Calu3 (cell line): ENCODE measurements around the gene PDE4B. TPM values are rescaled to one million over a fixed set of nuclear protein-coding genes. Genes with fewer than 3 reads are reported as not detected.

Experiments
- BruUV-seq: library from RNA; stranded (reverse); fragments of 400-500 nt; replicated peaks from 2 replicates; lab custom pipeline; 2021; lab: Mats Ljungman, UMichigan
- CTCF ChIA-PET: fragments of 300-600 bp; sonication (Branson Sonifier 250); formaldehyde crosslinking; loops from one replicate; lab custom pipeline; 2022; ENCODE audit warnings: antibody characterized with exemption; lab: Charles Lee
- DNase-seq: peaks from one replicate; pipeline ENCODE4 v3.0.0; 2022
- H3K27ac Mint-ChIP-seq: one replicate; pipeline ENCODE4 v1.8.0; 2022; ENCODE audit warnings: mixed read lengths; ENCODE audit not compliant: unreplicated experiment
- H3K27me3 Mint-ChIP-seq: one replicate; pipeline ENCODE4 v1.8.0; 2022; ENCODE audit warnings: mixed read lengths; ENCODE audit not compliant: unreplicated experiment
- H3K36me3 Mint-ChIP-seq: one replicate; pipeline ENCODE4 v1.8.0; 2022; ENCODE audit warnings: mild to moderate bottlenecking, moderate library complexity, mixed read lengths; ENCODE audit not compliant: insufficient read depth, unreplicated experiment
- H3K4me1 Mint-ChIP-seq: one replicate; pipeline ENCODE4 v1.8.0; 2022; ENCODE audit warnings: mild to moderate bottlenecking, low read depth, mixed read lengths; ENCODE audit not compliant: unreplicated experiment
- H3K4me3 Mint-ChIP-seq: one replicate; pipeline ENCODE4 v1.8.0; 2022; ENCODE audit warnings: mild to moderate bottlenecking, low read depth, moderate library complexity, mixed read lengths; ENCODE audit not compliant: unreplicated experiment
- H3K9me3 Mint-ChIP-seq: one replicate; pipeline ENCODE4 v1.8.0; 2022; ENCODE audit warnings: low read depth, mixed read lengths; ENCODE audit not compliant: unreplicated experiment
- intact Hi-C: fragments of 100-400 bp; cut with micrococcal nuclease; formaldehyde crosslinking; loops from one replicate; pipeline ENCODE4 v1.10.0; 2022; ENCODE audit not compliant: unreplicated experiment
- total RNA-seq: library from RNA; stranded (reverse); gene quantifications from 2 replicates; pipeline ENCODE4 v1.2.3, GENCODE V29; 2022
- TF ChIP-seq, protein P1 (sequence below): fragments of 200-600 bp; IDR thresholded peaks from one replicate; pipeline ENCODE4 v1.8.0; 2022; ENCODE audit warnings: antibody characterized with exemption; ENCODE audit not compliant: unreplicated experiment

PDE4B gene
- total RNA-seq, 1 experiment from 2014 or later = 2.9 TPM

DNA sequence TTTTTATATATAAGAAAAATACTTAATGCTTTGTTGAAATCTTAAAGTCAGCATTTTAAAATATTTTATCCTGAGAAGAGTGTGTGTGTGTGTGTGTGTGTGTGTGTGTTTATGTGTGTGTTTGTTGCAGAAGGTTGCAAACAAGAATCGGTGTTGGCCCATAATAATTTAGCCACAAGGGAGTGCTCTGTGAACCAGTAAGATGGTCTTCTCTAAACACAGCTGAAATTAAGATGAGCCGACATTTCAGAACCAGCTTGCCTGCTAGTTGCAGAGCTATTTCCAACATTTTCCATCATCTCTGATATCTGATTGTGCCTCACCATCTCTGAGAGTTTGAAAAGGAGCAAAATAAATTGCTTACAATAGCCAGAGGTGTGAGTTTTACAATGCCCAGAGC is 582.4 kb downstream of the PDE4B start:
- DNase-seq = no peak

DNA sequence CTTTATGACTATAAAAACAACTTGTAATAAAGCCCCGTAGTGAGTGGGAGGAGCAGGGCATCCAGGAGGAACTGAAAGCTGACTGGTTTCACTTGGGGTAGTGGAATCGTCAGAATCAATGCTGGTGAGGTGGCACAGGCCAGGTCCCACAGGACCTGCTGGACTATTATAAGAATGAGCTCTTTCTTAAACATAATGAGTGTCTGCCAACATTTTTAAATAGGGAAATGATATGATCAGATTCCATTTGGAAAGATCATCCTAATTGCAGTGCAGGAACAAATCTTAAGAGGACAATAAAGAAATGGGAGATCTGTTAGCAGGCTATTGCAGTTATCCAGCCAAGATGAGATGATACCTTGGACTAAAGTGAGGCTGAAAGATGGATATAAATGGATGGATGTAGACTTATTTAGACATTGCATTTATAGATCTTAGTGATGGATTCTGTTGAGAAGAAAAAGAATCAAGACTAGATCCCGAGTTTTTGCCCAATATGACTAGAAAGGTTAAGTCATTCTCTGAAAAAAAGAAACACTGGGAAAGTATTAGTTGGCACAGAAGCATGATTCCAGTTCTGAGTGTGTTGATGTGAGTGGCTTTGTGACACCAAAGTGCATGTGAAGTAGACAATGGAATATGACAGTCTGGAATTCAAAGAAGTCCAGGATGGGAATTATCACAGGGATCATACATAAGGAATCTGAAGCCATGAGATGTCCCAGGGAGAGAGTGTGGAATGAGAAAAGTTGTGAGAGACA is 587.9 kb downstream of the PDE4B start:
- no peaks in the 10 kb centered on the region for H3K36me3 Mint-ChIP-seq
- no peak overlapping the region for H3K27ac Mint-ChIP-seq
- TF ChIP-seq, protein P1, sequence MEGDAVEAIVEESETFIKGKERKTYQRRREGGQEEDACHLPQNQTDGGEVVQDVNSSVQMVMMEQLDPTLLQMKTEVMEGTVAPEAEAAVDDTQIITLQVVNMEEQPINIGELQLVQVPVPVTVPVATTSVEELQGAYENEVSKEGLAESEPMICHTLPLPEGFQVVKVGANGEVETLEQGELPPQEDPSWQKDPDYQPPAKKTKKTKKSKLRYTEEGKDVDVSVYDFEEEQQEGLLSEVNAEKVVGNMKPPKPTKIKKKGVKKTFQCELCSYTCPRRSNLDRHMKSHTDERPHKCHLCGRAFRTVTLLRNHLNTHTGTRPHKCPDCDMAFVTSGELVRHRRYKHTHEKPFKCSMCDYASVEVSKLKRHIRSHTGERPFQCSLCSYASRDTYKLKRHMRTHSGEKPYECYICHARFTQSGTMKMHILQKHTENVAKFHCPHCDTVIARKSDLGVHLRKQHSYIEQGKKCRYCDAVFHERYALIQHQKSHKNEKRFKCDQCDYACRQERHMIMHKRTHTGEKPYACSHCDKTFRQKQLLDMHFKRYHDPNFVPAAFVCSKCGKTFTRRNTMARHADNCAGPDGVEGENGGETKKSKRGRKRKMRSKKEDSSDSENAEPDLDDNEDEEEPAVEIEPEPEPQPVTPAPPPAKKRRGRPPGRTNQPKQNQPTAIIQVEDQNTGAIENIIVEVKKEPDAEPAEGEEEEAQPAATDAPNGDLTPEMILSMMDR = no peak
- no TSS peak for BruUV-seq
- intact Hi-C loops = no loop called here
- peaks cover 9% of the 10 kb centered on the region for H3K4me1 Mint-ChIP-seq
- CTCF ChIA-PET = no interaction called here
- peaks cover 2% of the 10 kb centered on the region for H3K9me3 Mint-ChIP-seq
- no peak overlapping the region for H3K4me3 Mint-ChIP-seq
- H3K27me3 Mint-ChIP-seq = no peaks in the 10 kb centered on the region
- no peak for DNase-seq

More for the DNA sequence above, 582.4 kb downstream of the PDE4B start:
- Mint-ChIP-seq H3K27me3 (no peaks in the 10 kb centered on the region), H3K4me1 (peaks cover 7% of the 10 kb centered on the region), H3K36me3 (no peaks in the 10 kb centered on the region), H3K4me3 (no peak overlapping the region), H3K27ac (no peak overlapping the region), H3K9me3 (no peaks in the 10 kb centered on the region)
- CTCF ChIA-PET = no interaction called here
- TF ChIP-seq, protein P1 = no peak
- intact Hi-C loops = no loop called here
- no TSS peak for BruUV-seq

DNA sequence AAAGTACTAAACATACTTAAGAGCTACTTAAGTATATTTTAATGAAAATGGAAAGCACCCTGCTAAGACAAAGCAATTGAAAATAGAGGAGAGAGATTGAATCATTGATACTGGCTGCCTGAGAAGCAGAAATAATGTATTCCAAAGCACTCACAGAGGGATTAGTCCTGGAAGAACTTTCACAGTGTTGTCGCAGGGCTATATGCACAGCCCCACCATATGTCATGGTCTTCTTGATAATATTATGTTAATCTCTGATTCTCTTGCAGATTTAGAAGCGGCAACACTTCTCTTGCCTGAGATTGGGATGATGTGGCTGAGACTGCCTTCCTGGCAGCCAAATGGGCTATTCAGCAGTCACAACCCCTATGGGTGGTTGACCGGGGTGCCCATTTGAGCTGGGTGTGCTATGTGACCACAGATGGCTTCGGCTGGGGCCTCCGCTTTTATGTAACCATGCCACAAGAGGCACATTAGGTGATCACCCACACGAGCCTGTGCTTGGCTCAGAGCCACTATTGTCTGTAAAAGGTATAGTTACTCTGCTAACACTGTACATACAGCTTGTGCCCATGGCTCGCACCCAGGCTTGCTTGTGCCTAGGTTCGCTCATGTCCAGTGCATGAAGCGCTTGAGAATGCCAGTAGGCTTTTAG is 589.1 kb downstream of the PDE4B start:
- TF ChIP-seq, protein P1 = no peak
- intact Hi-C loops = no loop called here
- H3K4me1 Mint-ChIP-seq = peaks cover 9% of the 10 kb centered on the region
- H3K27ac Mint-ChIP-seq = no peak overlapping the region
- peaks cover 5% of the 10 kb centered on the region for H3K9me3 Mint-ChIP-seq
- H3K4me3 Mint-ChIP-seq = no peak overlapping the region
- no peak for DNase-seq
- no peaks in the 10 kb centered on the region for H3K27me3 Mint-ChIP-seq
- no peaks in the 10 kb centered on the region for H3K36me3 Mint-ChIP-seq
- BruUV-seq = no TSS peak
- CTCF ChIA-PET = no interaction called here

DNA sequence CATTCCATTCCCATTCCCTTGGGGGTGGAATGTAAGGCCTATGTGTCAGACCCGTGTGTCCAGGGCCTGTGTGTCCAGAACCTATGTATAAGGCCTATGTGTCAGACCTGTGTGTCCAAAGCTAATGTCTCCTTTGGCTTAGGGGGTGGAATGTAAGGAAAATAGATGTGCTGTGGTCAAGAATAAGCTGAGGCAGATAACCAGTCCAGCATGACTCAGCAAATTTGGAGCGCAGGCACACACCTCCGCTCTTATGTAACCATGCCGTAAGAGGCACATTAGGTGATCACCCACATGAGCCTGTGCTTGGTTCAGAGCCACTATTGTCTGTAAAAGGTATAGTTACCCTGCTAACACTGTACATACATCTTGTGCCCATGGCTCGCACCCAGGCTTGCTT is 590.5 kb downstream of the PDE4B start:
- peaks cover 9% of the 10 kb centered on the region for H3K4me1 Mint-ChIP-seq
- BruUV-seq = no TSS peak
- no peak for DNase-seq
- CTCF ChIA-PET = no interaction called here
- no peak overlapping the region for H3K27ac Mint-ChIP-seq
- no peak overlapping the region for H3K4me3 Mint-ChIP-seq
- H3K36me3 Mint-ChIP-seq = no peaks in the 10 kb centered on the region
- no peaks in the 10 kb centered on the region for H3K27me3 Mint-ChIP-seq
- H3K9me3 Mint-ChIP-seq = peaks cover 5% of the 10 kb centered on the region
- intact Hi-C loops = no loop called here
- TF ChIP-seq, protein P1 = no peak
